GM12891 (cell line): ENCODE results near the gene DISP2.

ENCODE experiments used
- PAX5 ChIP-seq: IDR thresholded peaks from 2 replicates; pipeline ENCODE4 v1.6.1; 2011; ENCODE audit warnings: low read length, moderate library complexity, mild to moderate bottlenecking; ENCODE audit not compliant: insufficient read depth, severe bottlenecking
- POLR2A ChIP-seq: IDR thresholded peaks from 2 replicates; pipeline ENCODE4 v1.6.1; 2011; ENCODE audit warnings: low read depth, low read length, control low read depth
- TAF1 ChIP-seq: IDR thresholded peaks from 2 replicates; pipeline ENCODE4 v1.6.1; 2011; ENCODE audit warnings: low read depth, low read length, control low read depth

GRCh38 chr15:40331026-40331425 is 27.0 kb upstream of the DISP2 start:
- TF ChIP-seq POLR2A: no peak
- no peak for TF ChIP-seq TAF1
- TF ChIP-seq PAX5: no peak
